Choroid plexus epithelial cell (primary cell): Measurements from ENCODE around the gene ENDOV.
"Not testable (repeated sequence)": the region's sequence is repeated elsewhere in the genome, so short reads cannot be mapped to it uniquely, and the experiment has no call there.

Experiments used
- DNase-seq: peaks from one replicate; pipeline ENCODE4 v3.0.0-alpha.2; 2010; ENCODE audit warnings: low read depth
- H3K4me3 ChIP-seq: 2 replicates; pipeline ENCODE4 v1.5.1; 2011; ENCODE audit warnings: low read depth, mild to moderate bottlenecking, control low read depth, low read length, moderate library complexity
- TF ChIP-seq, protein P1 (sequence below): conservative IDR thresholded peaks from 2 replicates; pipeline ENCODE4 v1.5.1; 2011; ENCODE audit warnings: low read depth, mild to moderate bottlenecking, control low read depth, inconsistent platforms, low read length, moderate library complexity

Gene ENDOV

DNA sequence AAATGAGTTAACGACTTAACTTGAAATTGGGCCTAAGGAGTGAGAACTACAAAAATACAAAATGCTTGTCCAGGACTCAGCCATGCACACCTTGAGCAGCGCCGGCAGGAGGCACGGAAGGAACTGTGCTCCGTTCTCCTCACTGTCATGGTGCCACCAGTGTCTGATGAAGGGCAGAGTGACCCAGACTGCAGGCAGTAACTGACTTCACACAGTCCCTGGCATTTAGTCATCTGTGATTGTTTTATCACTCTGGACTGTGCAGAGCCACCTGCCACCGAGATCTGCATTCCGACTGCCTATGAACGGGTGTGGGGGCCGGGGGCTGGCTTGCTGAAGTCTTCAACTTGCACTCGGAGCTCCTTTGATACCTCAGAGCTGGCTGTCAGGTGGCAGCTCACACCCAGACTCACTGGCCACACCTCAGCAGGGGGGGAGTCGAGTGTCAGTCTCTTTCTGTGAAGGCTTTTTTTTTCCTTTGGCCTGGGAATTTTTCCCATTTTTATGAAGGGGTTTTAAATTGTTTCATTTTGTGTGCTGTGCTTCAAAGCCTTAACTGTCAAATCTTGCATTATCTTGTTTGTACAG is 20.2 kb upstream of the ENDOV start:
- no peak for DNase-seq
- TF ChIP-seq, protein P1, sequence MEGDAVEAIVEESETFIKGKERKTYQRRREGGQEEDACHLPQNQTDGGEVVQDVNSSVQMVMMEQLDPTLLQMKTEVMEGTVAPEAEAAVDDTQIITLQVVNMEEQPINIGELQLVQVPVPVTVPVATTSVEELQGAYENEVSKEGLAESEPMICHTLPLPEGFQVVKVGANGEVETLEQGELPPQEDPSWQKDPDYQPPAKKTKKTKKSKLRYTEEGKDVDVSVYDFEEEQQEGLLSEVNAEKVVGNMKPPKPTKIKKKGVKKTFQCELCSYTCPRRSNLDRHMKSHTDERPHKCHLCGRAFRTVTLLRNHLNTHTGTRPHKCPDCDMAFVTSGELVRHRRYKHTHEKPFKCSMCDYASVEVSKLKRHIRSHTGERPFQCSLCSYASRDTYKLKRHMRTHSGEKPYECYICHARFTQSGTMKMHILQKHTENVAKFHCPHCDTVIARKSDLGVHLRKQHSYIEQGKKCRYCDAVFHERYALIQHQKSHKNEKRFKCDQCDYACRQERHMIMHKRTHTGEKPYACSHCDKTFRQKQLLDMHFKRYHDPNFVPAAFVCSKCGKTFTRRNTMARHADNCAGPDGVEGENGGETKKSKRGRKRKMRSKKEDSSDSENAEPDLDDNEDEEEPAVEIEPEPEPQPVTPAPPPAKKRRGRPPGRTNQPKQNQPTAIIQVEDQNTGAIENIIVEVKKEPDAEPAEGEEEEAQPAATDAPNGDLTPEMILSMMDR: no peak
- H3K4me3 ChIP-seq: no peak overlapping the region

DNA sequence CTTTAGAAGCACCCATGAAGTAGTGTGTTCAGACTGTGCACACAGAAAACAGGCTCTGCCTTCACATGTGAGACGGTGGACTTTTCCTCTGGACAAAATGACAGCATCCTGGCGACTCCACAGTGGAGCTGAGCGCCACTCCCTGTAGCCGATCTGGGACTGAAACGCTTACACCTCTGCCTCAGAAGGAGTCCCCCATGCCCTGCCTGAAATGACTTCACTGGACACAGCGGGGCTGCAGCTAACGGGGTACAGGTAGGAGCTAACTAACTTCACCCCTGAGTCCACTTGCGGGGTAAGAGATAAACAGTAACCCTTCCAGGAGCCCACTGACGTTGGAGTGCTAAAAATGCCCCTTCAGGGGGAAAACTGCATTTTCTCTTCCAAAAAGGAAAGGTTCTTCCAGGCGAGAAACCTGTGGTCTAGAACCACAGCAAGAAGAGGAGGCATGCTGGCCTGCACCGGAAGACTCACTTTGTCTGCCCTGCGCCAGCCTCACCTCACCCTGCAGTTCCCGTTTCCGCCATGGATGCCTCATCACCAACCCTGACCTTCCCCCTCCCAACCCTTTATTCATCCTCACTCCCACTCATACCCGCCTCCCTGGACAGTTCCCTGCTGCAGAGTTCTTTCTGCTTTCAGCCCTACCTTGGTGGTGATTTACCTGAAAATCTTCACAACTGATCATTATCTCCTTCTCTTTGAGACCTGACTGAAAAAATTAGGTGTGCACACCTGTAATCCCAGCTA is 19.4 kb upstream of the ENDOV start:
- TF ChIP-seq, protein P1: no peak
- DNase-seq: no peak
- H3K4me3 ChIP-seq: no peak overlapping the region

DNA sequence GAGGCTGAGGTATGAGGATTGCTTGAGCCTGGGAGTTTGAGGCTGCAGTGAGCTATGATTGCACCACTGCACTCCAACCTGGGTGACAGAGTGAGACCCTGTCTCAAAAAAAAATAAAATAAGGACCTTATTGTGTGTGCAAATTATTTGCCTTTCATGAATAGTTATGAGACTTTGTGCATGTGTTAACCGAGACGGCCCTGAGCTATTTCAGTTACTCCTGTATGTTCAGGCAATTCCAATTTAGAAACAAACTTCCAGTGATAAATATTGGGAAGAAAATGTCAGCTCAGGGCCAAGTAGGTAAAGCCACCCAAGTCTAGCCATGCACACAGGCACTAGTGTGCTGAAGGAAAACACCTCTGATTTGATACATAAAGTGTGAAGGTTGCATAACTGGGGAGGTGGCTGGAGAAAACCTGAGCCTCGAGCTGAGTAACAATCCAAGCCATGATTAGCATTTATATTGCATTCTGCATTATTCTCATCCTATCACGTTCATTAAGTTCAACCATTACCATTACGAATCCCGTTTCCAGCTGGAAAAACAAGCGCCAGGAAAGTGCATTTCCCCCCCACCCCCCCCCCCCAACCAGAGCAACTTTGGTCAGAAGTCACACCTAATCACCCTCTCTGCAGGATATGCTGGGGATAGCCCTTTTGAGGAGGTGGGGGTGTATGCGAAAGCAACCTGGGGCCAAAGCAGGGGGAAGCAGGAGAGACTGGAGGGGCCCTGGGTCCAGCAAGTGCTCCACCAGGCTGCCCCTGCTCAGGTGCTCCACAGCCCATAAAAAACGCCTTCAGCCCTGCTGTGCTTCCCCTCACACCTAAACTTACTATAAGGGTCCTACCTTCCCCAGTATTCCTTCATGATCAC is 18.6 kb upstream of the ENDOV start:
- TF ChIP-seq, protein P1: no peak
- DNase-seq: no peak
- no peak overlapping the region for H3K4me3 ChIP-seq

DNA sequence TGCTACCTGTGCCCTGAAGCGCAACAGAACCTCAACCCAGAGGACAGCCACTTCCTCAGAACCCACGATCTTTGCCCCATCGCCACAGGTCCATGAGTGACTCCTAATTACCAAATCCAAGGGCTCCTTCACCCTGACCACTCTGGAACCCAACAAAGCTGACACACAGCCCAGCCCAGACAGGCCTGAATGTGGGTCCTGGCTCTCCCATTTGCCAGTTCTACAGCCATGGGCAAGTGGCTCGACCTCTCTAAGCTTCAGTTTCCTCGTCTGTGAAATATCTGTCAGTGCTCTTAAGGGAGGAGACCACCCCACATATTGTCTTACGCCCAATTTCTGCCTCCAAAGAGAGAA is 18.0 kb upstream of the ENDOV start:
- no peak for DNase-seq
- TF ChIP-seq, protein P1: no peak
- H3K4me3 ChIP-seq: no peak overlapping the region

DNA sequence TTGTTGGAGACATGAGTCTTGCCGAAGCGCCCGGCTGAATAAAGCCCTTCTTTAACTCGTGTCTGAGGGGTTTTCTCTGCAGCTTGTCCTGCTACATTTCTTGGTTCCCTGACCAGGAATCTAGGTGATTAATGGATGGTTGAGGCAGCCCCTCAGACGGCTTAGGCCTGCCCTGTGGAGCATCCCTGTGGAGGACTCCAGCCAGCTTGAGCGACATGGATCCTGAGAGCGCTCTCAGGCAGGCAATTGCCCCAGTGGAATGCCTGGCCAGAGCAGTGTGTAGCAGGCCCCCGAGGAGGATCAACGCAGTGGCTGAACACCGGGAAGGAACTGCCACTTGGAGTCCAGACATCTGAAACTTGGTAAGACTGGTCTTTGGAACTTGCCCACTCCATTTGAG is 17.3 kb upstream of the ENDOV start:
- no peak overlapping the region for H3K4me3 ChIP-seq
- TF ChIP-seq, protein P1: no peak
- no peak for DNase-seq

DNA sequence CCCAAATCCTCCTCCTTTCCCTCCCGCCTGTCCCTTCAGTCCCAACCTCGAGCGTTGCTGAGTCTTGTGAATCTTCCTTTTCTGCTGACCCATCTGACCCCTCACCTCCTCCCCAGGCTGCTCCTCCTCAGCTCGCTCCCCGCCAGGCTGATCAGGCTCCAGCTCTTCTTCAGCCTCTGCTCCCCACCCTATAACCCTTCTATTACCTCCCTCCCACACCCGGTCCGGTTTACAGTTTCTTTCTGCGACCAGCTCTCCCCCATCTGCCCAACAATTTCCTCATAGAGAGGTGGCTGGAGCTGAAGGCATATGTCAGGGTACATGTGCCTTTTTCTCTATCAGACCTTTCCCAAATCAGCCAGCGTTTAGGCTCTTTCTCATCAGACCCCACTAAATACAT is 13.9 kb upstream of the ENDOV start:
- not testable (repeated sequence) for H3K4me3 ChIP-seq, DNase-seq

DNA sequence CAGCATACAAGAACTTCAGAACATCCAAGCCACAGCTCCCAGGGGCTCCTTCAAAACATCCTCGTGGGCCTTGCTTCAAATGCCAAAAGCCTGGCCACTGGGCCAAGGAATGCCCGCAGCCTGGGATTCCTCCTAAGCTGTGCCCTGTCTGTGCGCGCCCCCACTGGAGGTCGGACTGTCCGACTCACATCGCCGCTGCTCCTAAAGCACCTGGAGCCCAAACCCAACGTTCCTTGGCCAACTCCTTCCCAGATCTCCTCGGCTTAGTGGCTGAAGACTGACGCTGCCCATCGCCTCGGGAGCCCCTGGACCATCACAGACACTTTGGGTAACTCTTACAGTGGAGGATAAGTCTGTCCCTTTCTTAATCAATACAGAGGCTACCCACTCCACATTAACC is 12.9 kb upstream of the ENDOV start:
- DNase-seq, H3K4me3 ChIP-seq: not testable (repeated sequence)
